Measurements from ENCODE around the gene SH3BGRL2. TPM values are rescaled to one million over a fixed set of nuclear protein-coding genes. Genes with fewer than 3 reads are reported as not detected.

SH3BGRL2 gene
- total and polyA plus RNA-seq, 7 donors = 16.0 to 115 (median 30.6) TPM

DNA sequence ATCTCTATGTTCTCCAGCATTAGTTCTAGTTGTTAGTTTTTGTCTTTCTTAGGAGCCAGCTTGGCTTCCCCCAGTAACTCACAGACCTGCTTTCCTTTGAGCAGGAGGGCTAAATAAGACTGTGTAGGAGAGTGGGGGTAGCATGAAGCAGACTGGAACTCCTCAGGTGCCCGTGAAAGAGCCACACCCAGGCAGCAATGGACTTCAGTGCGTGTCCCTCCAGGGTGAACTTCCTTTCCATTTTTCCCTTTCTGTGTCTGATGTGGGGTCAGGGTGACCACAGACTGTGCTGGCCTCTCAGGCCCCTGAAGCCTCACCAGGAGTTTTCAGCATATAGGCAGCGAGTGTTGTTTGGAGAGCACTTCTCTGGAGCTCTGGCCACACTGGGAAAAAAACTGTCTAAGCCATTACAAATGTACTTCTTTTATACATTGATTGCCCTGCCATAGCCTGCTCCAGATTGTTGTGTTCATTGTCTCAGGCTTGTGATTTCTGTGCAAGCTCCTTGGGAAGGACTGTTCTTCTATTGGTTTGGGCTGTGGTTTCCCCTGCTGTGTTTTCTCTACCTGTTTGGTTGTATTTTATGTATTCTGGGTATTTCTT lies 55.7 kb downstream of the SH3BGRL2 start:
- no peak for DNase-seq
- H3K27me3 ChIP-seq = no peaks in the 10 kb centered on the region
- H3K9me3 ChIP-seq = no peaks in the 10 kb centered on the region
- H3K27ac ChIP-seq = no peak overlapping the region
- TF ChIP-seq CTCF (IDR thresholded peaks at IDR 0.05) (no peak), POLR2AphosphoS5 (IDR thresholded peaks at IDR 0.05) (no peak), EP300 (IDR thresholded peaks at IDR 0.05) (no peak), POLR2A (IDR thresholded peaks at IDR 0.05) (no peak)
- no peak overlapping the region for H3K4me3 ChIP-seq
- peaks cover 0 to 7% (median 0%) of the 10 kb centered on the region in 4 donors for H3K4me1 ChIP-seq
- no peaks in the 10 kb centered on the region for H3K36me3 ChIP-seq
- intact Hi-C loops (cut with DNase I) = no loop called here
- WGBS, 2 donors = 21 to 69% methylated on average over 3 of the region's 3 CpGs

DNA sequence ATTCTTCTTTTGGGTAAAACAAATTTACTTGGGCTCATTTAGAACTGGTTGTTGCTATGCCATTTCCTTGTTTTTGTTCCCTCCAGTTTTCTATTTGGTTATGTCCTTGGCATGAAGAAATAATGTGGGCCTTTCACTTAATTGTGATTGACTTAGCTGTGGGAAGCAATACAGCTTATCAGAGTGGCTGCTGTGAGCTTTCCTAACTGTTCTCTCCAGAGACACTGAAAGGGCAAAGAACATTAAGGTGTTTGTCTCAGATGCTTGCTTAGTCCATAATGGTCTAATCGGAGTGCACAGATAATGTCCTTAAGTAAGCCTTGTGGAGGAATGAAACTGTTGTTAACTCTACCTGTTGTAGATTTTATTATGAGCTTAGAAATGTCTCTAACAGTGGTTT lies 56.6 kb downstream of the SH3BGRL2 start:
- Histone ChIP-seq H3K4me3 (no peak overlapping the region), H3K27ac (no peak overlapping the region), H3K36me3 (no peaks in the 10 kb centered on the region), H3K4me1 (peaks cover 0 to 7% (median 0%) of the 10 kb centered on the region in 4 donors), H3K9me3 (no peaks in the 10 kb centered on the region), H3K27me3 (no peaks in the 10 kb centered on the region)
- DNase-seq = no peak
- 18 to 74% methylated on average over 1 of the region's 1 CpG for WGBS, 2 donors
- TF ChIP-seq POLR2AphosphoS5 (IDR thresholded peaks at IDR 0.05) (no peak), POLR2A (IDR thresholded peaks at IDR 0.05) (no peak), CTCF (IDR thresholded peaks at IDR 0.05) (no peak), EP300 (IDR thresholded peaks at IDR 0.05) (no peak)
- intact Hi-C loops (cut with DNase I) = no loop called here

DNA sequence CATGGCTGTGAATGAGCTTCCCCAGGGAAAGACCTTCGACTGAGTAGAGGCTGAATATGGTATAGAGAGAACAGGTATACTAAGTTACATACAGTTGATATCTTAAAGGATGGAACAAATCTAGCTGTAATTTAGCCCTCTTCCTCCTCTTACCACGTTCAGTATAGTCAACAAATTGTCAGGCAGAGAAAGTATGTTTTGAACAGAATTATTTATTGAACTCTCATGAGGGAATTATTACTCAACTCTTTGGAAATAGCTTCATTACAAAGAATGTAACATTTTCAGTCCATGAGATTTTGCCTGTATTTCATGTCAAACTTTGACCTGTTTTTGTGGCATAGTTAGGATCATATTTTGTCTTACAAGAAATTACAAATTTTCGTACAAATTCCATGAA lies 63.0 kb downstream of the SH3BGRL2 start:
- no peaks in the 10 kb centered on the region for H3K9me3 ChIP-seq
- H3K4me3 ChIP-seq = no peak overlapping the region
- intact Hi-C loops (cut with DNase I) = no loop called here
- TF ChIP-seq CTCF (IDR thresholded peaks at IDR 0.05) = no peak
- no peak for TF ChIP-seq POLR2A (IDR thresholded peaks at IDR 0.05)
- no peak for TF ChIP-seq POLR2AphosphoS5 (IDR thresholded peaks at IDR 0.05)
- TF ChIP-seq EP300 (IDR thresholded peaks at IDR 0.05) = no peak
- no peak overlapping the region for H3K27ac ChIP-seq
- WGBS, 2 donors = 70 to 77% methylated on average over 3 of the region's 3 CpGs
- no peaks in the 10 kb centered on the region for H3K4me1 ChIP-seq
- no peaks in the 10 kb centered on the region for H3K27me3 ChIP-seq
- DNase-seq = no peak
- no peaks in the 10 kb centered on the region for H3K36me3 ChIP-seq

DNA sequence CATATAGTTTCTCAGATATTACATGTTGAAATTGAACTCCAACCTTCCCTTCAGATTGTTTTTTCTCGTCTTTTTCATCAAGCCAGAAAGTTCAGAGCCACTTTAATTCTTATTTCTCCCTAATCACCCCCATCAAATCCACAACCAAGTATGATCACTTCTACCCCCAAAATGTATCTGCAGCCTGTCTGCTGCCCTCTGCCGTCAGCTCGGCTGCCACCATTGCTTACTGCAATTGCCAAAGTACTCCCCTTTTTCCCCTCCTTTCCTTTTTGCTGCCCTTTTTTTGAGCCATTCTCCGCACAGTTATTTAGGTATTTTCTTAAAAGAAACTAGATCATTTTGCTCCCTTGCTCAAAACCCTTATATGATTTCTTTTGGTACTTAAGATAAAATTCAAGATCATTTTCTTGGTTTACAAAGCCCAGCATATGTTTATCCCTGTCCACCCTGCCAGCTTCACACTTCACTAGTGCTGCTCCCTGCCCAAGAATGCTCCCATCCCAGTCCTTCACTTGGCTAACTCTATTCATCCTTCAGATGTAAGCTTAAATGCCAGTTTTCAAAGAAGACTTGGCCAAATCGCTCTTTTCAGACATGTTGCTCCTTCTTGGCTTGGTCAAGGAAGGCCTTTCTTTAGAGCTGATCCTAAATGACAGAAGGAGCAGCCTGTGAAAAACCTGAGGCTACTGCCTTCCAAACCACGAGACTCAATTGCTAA lies 63.7 kb downstream of the SH3BGRL2 start:
- TF ChIP-seq POLR2A (IDR thresholded peaks at IDR 0.05) (no peak), CTCF (IDR thresholded peaks at IDR 0.05) (no peak), POLR2AphosphoS5 (IDR thresholded peaks at IDR 0.05) (no peak), EP300 (IDR thresholded peaks at IDR 0.05) (no peak)
- H3K27ac ChIP-seq = no peak overlapping the region
- 90 to 95% methylated on average over 6 of the region's 6 CpGs for WGBS, 2 donors
- no peaks in the 10 kb centered on the region for H3K27me3 ChIP-seq
- intact Hi-C loops (cut with DNase I) = no loop called here
- H3K9me3 ChIP-seq = no peaks in the 10 kb centered on the region
- no peaks in the 10 kb centered on the region for H3K36me3 ChIP-seq
- no peaks in the 10 kb centered on the region for H3K4me1 ChIP-seq
- no peak for DNase-seq
- H3K4me3 ChIP-seq = no peak overlapping the region

Data from sigmoid colon (tissue), 7 donors.